NCI-H1105 (cell line): ENCODE measurements around the gene RFX1.

Experiments used
- DNase-seq: peaks from one replicate; lab custom pipeline; 2025; lab: John Stamatoyannopoulos, UW

Gene RFX1

GRCh38 chr19:13996928-13997630, 9.0 kb downstream of the RFX1 start:
- no peak for DNase-seq

- no peak for DNase-seq
These were observed 10.0 kb downstream of the RFX1 start for GRCh38 chr19:13995878-13996765.

- DNase-seq = no peak
These were observed 10.9 kb downstream of the RFX1 start for GRCh38 chr19:13995017-13995728.

GRCh38 chr19:13993590-13994300, 12.4 kb downstream of the RFX1 start:
- no peak for DNase-seq

- DNase-seq = no peak
These were observed 14.1 kb downstream of the RFX1 start for GRCh38 chr19:13992025-13992424.

GRCh38 chr19:13990085-13990484, 16.0 kb downstream of the RFX1 start:
- DNase-seq = no peak

GRCh38 chr19:13989487-13989886, 16.6 kb downstream of the RFX1 start:
- no peak for DNase-seq

GRCh38 chr19:13987101-13987890, 18.8 kb downstream of the RFX1 start:
- no peak for DNase-seq

GRCh38 chr19:13986348-13986904, 19.7 kb downstream of the RFX1 start:
- DNase-seq = no peak

- DNase-seq = no peak
These were observed 20.3 kb downstream of the RFX1 start for GRCh38 chr19:13985771-13986347.

- DNase-seq = no peak
These were observed 21.0 kb downstream of the RFX1 start for GRCh38 chr19:13984875-13985741.

GRCh38 chr19:13984186-13984585, 21.9 kb downstream of the RFX1 start:
- DNase-seq = no peak

GRCh38 chr19:13983213-13983889, 22.8 kb downstream of the RFX1 start:
- DNase-seq = no peak

- no peak for DNase-seq
These were observed 23.3 kb downstream of the RFX1 start for GRCh38 chr19:13982773-13983172.

- no peak for DNase-seq
These were observed 24.1 kb downstream of the RFX1 start for GRCh38 chr19:13981988-13982501.

- no peak for DNase-seq
These were observed 24.7 kb downstream of the RFX1 start for GRCh38 chr19:13981467-13981866.

GRCh38 chr19:13981021-13981420, 25.1 kb downstream of the RFX1 start:
- no peak for DNase-seq

- no peak for DNase-seq
These were observed 25.8 kb downstream of the RFX1 start for GRCh38 chr19:13980340-13980739.

- DNase-seq = no peak
These were observed 26.4 kb downstream of the RFX1 start for GRCh38 chr19:13979686-13980085.
